Gastroesophageal sphincter (tissue), 3 donors: Measurements from ENCODE around the gene FKBP14.

Experiments used
- EP300 ChIP-seq: sonication (generic); formaldehyde crosslinking; IDR thresholded peaks from one replicate; pipeline ENCODE4 v1.6.1; 2017; ENCODE audit warnings: antibody characterized with exemption, mild to moderate bottlenecking
- POLR2A ChIP-seq, 2 donors: fragments of 450-650 bp; IDR thresholded peaks; one replicate each; pipeline ENCODE4 v1.6.1; 2017; ENCODE audit warnings: antibody characterized with exemption in 2 of 2, mild to moderate bottlenecking in 2 of 2, moderate library complexity in 1 of 2
- POLR2AphosphoS5 ChIP-seq: sonication (generic); formaldehyde crosslinking; IDR thresholded peaks from one replicate; pipeline ENCODE4 v1.6.1; 2017; ENCODE audit warnings: antibody characterized with exemption
- TF ChIP-seq, protein P1 (sequence below), 4 experiments: fragments of 200-600 bp in 2 of 4; fragments of 450-650 bp in 2 of 4; sonication (generic) in 1 of 4; IDR thresholded peaks; one replicate each; pipeline ENCODE4 v1.5.1; 2017 to 2019; ENCODE audit warnings: antibody characterized with exemption in 4 of 4, mild to moderate bottlenecking in 2 of 4, moderate library complexity in 2 of 4

DNA sequence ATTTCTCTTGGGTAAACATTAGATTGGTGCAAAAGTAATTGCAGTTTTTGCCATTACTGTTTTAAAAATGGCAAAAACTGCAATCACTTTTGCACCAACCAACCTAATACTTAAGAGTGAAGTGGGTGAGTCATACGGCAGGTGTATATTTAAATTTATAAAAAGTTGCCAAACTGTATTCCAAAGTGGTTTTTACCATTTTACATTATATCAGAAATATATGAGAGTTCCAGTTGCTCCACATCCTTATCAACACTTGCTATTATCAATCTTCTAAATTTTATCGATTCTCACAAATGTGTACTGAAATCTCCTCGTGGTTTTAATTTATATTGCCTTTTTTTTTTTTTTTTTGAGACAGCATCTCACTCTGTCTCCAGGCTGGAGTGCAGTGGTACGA is 33.4 kb downstream of the FKBP14 start:
- TF ChIP-seq POLR2AphosphoS5: no peak
- TF ChIP-seq, protein P1, sequence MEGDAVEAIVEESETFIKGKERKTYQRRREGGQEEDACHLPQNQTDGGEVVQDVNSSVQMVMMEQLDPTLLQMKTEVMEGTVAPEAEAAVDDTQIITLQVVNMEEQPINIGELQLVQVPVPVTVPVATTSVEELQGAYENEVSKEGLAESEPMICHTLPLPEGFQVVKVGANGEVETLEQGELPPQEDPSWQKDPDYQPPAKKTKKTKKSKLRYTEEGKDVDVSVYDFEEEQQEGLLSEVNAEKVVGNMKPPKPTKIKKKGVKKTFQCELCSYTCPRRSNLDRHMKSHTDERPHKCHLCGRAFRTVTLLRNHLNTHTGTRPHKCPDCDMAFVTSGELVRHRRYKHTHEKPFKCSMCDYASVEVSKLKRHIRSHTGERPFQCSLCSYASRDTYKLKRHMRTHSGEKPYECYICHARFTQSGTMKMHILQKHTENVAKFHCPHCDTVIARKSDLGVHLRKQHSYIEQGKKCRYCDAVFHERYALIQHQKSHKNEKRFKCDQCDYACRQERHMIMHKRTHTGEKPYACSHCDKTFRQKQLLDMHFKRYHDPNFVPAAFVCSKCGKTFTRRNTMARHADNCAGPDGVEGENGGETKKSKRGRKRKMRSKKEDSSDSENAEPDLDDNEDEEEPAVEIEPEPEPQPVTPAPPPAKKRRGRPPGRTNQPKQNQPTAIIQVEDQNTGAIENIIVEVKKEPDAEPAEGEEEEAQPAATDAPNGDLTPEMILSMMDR (IDR thresholded peaks at IDR 0.05): no peak
- no peak for TF ChIP-seq EP300
- TF ChIP-seq POLR2A (IDR thresholded peaks at IDR 0.05): no peak
